Subcutaneous abdominal adipose tissue (tissue), 5 donors: Measurements from ENCODE around the gene ZBTB44.
"Not testable (repeated sequence)": the region's sequence is repeated elsewhere in the genome, so short reads cannot be mapped to it uniquely, and the experiment has no call there.

Source experiments
- H3K27ac ChIP-seq: one replicate; pipeline ENCODE4 v1.7.0; 2013; ENCODE audit warnings: low read depth, mild to moderate bottlenecking, inconsistent platforms, low read length, moderate library complexity
- H3K27me3 ChIP-seq, 5 donors: one replicate each; pipeline ENCODE4 v1.7.0; 2013; ENCODE audit warnings: low read length in 5 of 5, inconsistent platforms in 1 of 5; ENCODE audit not compliant: control insufficient read depth in 5 of 5, insufficient read depth in 4 of 5
- H3K36me3 ChIP-seq, 5 donors: one replicate each; pipeline ENCODE4 v1.7.0; 2013; ENCODE audit warnings: low read length in 5 of 5; ENCODE audit not compliant: control insufficient read depth in 5 of 5, insufficient read depth in 5 of 5
- H3K4me1 ChIP-seq, 5 donors: one replicate each; pipeline ENCODE4 v1.7.0; 2013; ENCODE audit warnings: low read length in 5 of 5, mild to moderate bottlenecking in 3 of 5, moderate library complexity in 1 of 5; ENCODE audit not compliant: control insufficient read depth in 5 of 5, insufficient read depth in 5 of 5
- H3K4me3 ChIP-seq, 5 donors: one replicate each; pipeline ENCODE4 v1.7.0; 2013; ENCODE audit warnings: low read length in 5 of 5, low read depth in 1 of 5
- H3K9ac ChIP-seq, 5 donors: one replicate each; pipeline ENCODE4 v1.7.0; 2013; ENCODE audit warnings: low read length in 5 of 5, mild to moderate bottlenecking in 4 of 5, moderate library complexity in 3 of 5
- H3K9me3 ChIP-seq, 5 donors: one replicate each; pipeline ENCODE4 v1.7.0; 2013; ENCODE audit warnings: low read length in 5 of 5; ENCODE audit not compliant: control insufficient read depth in 5 of 5
- donor health status: healthy.
- donor health status: healthy.
- donor health status: healthy.
- donor health status: healthy.
- donor health status: healthy.

ZBTB44 gene

GRCh38 chr11:130260742-130261141, 54.0 kb downstream of the ZBTB44 start:
- Histone ChIP-seq H3K27ac (no peak overlapping the region), H3K36me3 (peaks cover 10 to 31% (median 19%) of the 10 kb centered on the region in 5 donors), H3K9me3 (peaks cover 3 to 5% (median 4%) of the 10 kb centered on the region in 5 donors), H3K4me1 (no peaks in the 10 kb centered on the region), H3K4me3 (no peak overlapping the region), H3K9ac (no peak overlapping the region), H3K27me3 (no peaks in the 10 kb centered on the region)

DNA sequence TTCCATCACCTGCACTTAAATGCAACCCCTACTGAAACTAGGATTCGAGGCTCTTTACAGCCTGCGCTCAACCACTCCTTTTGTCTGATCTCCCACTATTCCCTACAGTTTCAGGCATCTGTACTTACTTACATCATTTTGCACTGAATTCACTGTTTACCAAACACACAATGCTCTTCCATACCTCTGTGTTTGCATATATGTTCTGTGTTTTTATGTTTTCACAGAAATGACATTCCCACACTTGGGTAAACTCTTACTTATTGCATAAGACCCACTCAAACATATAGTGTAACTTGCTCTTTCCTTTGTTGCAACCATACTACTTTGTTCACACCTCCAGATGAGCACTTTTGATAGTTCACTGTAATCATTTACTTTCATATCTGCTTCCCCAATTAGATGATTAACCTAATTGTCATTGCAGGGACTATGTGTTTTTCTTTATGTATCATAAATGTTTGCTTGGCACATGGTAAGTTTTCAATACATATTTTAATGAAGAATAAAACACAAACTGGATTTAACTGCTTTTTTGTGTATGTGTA, 54.6 kb downstream of the ZBTB44 start:
- Histone ChIP-seq H3K9ac (no peak overlapping the region), H3K9me3 (peaks cover 3 to 5% (median 4%) of the 10 kb centered on the region in 5 donors), H3K4me3 (no peak overlapping the region), H3K27ac (no peak overlapping the region), H3K27me3 (no peaks in the 10 kb centered on the region), H3K4me1 (no peaks in the 10 kb centered on the region), H3K36me3 (peaks cover 10 to 28% (median 17%) of the 10 kb centered on the region in 5 donors)

DNA sequence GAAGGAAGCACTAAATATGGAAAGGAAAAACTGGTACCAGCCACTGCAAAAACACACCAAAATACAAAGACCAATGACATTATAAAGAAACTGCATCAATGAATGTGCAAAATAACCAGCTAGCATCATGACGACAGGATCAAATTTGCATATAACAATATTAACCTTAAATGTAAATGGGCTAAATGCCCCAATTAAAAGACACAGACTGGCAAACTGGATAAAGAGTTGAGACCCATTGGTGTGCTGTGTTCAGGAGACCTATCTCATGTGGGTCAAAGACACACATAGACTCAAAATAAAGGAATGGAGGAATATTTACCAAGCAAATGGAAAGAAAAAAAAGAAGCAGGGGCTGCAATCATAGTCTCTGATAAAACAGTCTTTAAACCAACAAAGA, 63.0 kb downstream of the ZBTB44 start:
- H3K27me3 ChIP-seq, H3K36me3 ChIP-seq, H3K4me1 ChIP-seq, H3K9ac ChIP-seq, H3K4me3 ChIP-seq, H3K9me3 ChIP-seq, H3K27ac ChIP-seq: not testable (repeated sequence)

GRCh38 chr11:130249929-130250328, 64.8 kb downstream of the ZBTB44 start:
- not testable (repeated sequence) for H3K36me3 ChIP-seq, H3K27me3 ChIP-seq, H3K9me3 ChIP-seq, H3K4me3 ChIP-seq, H3K9ac ChIP-seq, H3K27ac ChIP-seq
- peaks cover 3 to 14% (median 10%) of the 10 kb centered on the region in 5 donors for H3K4me1 ChIP-seq

DNA sequence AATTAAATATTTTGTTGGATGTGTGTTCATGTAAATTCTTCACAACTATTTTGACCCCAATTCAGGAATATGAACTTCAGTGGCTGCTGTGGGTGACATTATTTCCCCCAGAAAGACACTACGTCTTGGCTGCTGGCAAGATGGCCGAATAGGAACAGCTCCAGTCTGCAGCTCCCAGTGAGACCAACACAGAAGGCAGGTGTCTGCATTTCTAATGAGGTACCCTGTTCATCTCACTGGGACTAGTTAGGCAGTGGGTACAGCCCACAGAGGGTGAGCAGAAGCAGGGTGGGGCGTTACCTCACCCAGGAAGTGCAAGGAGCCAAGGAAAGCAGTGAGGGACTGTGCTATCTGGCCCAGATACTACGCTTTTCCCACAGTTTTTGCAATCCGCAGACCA, 65.3 kb downstream of the ZBTB44 start:
- no peak overlapping the region for H3K9ac ChIP-seq
- H3K4me3 ChIP-seq, result no peak overlapping the region
- H3K27ac ChIP-seq, result no peak overlapping the region
- peaks cover 3 to 14% (median 10%) of the 10 kb centered on the region in 5 donors for H3K4me1 ChIP-seq
- H3K36me3 ChIP-seq, result peaks cover 0 to 4% (median 0%) of the 10 kb centered on the region in 5 donors
- no peaks in the 10 kb centered on the region for H3K27me3 ChIP-seq
- peaks cover 0 to 2% (median 0%) of the 10 kb centered on the region in 5 donors for H3K9me3 ChIP-seq

- Histone ChIP-seq H3K27ac (no peak overlapping the region), H3K4me3 (no peak overlapping the region), H3K27me3 (no peaks in the 10 kb centered on the region), H3K36me3 (peaks cover 0 to 4% (median 0%) of the 10 kb centered on the region in 5 donors), H3K9ac (no peak overlapping the region), H3K4me1 (peaks cover 3 to 14% (median 13%) of the 10 kb centered on the region in 5 donors), H3K9me3 (peaks cover 0 to 2% (median 0%) of the 10 kb centered on the region in 5 donors)
Measured at GRCh38 chr11:130247319-130247718, 67.4 kb downstream of the ZBTB44 start.

GRCh38 chr11:130246738-130247137, 68.0 kb downstream of the ZBTB44 start:
- Histone ChIP-seq H3K9ac (peak overlapping the region in 1 of 5 donors; percentile 45), H3K9me3 (peaks cover 0 to 1% (median 0%) of the 10 kb centered on the region in 5 donors), H3K36me3 (peaks cover 0 to 4% (median 0%) of the 10 kb centered on the region in 5 donors), H3K4me3 (no peak overlapping the region), H3K27ac (no peak overlapping the region), H3K27me3 (no peaks in the 10 kb centered on the region), H3K4me1 (peaks cover 3 to 14% (median 13%) of the 10 kb centered on the region in 5 donors)

DNA sequence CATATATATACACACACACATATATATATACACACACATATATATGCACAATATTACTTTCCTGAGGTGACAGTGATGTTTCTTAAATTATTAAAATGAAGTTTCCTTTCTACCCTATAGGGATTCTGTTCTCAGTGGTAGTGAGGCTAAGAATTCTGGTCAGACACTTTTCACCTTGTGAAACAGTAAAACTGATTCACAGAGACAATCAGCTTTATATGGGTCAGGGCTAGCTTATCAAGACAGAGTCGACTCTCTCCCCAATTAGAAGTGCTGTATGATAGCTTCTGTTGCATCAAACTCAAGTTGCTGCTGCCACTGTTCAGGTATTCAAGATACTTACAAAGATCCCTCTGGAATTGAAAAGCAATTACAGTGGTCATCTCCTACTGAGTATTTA, 68.4 kb downstream of the ZBTB44 start:
- H3K27me3 ChIP-seq, result no peaks in the 10 kb centered on the region
- H3K4me3 ChIP-seq, result no peak overlapping the region
- peaks cover 3 to 14% (median 13%) of the 10 kb centered on the region in 5 donors for H3K4me1 ChIP-seq
- peaks cover 0 to 4% (median 0%) of the 10 kb centered on the region in 5 donors for H3K36me3 ChIP-seq
- H3K9me3 ChIP-seq, result no peaks in the 10 kb centered on the region
- no peak overlapping the region for H3K27ac ChIP-seq
- H3K9ac ChIP-seq, result peak overlapping the region in 1 of 5 donors; percentile 45

GRCh38 chr11:130245375-130245774, 69.3 kb downstream of the ZBTB44 start:
- H3K9ac ChIP-seq, H3K9me3 ChIP-seq, H3K27me3 ChIP-seq, H3K27ac ChIP-seq, H3K36me3 ChIP-seq, H3K4me3 ChIP-seq: not testable (repeated sequence)
- peaks cover 3 to 15% (median 14%) of the 10 kb centered on the region in 5 donors for H3K4me1 ChIP-seq

GRCh38 chr11:130244848-130245247, 69.9 kb downstream of the ZBTB44 start:
- Histone ChIP-seq H3K9ac (no peak overlapping the region), H3K4me1 (peaks cover 3 to 15% (median 14%) of the 10 kb centered on the region in 5 donors), H3K27me3 (no peaks in the 10 kb centered on the region), H3K4me3 (no peak overlapping the region), H3K36me3 (peaks cover 0 to 4% (median 0%) of the 10 kb centered on the region in 5 donors), H3K27ac (no peak overlapping the region), H3K9me3 (no peaks in the 10 kb centered on the region)
